Hepatocyte (in vitro differentiated cells): ENCODE measurements around the gene MTHFR.

Source experiments
- EZH2phosphoT487 ChIP-seq: fragments of 200-600 bp; sonication (generic); IDR thresholded peaks from one replicate; pipeline ENCODE4 v1.6.1; 2018; ENCODE audit warnings: antibody characterized with exemption, mild to moderate bottlenecking, low read depth, moderate library complexity; ENCODE audit not compliant: unreplicated experiment, severe bottlenecking
- TF ChIP-seq, protein P1 (sequence below): fragments of 200-600 bp; sonication (generic); IDR thresholded peaks from 2 replicates; pipeline ENCODE4 v1.5.1; 2016; ENCODE audit warnings: antibody characterized with exemption, mild to moderate bottlenecking; ENCODE audit not compliant: poor library complexity

DNA sequence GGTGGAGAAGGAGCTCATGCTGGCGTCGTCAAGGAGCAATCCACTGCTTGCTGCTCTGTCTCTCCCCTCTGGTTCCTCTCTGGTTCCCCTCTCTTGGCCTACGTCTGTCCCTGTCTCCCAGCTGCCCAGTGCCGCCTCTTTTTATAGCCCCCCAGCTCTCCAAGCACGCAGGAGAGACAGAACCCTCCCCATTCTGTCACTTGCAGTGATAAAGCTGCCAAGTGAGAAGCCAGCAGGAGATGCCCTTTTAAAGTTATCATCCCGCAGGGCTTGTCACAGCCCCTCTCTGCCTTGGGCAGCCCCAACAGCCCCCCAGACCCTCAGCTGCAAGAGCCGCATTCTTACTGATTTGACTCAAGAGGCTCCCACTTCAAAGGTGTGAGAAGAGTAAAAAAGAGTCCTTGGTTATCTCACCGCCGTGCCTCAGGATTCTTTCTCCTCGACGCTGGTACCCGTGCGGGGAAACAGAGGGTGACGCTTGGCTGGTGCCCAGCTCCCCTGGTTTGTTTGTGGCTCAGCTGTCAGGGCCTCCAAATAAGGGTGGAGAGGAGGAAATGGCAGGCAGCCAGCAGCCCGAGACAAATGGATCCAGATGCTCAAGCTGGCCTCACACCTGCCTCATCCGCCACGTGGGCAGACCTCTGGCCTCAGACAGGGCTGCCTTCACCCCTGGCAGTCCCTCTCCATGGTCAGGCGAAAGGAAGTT is 42.1 kb upstream of the MTHFR start, which contains the start of gene NPPA:
- no peak for TF ChIP-seq EZH2phosphoT487
- TF ChIP-seq, protein P1, sequence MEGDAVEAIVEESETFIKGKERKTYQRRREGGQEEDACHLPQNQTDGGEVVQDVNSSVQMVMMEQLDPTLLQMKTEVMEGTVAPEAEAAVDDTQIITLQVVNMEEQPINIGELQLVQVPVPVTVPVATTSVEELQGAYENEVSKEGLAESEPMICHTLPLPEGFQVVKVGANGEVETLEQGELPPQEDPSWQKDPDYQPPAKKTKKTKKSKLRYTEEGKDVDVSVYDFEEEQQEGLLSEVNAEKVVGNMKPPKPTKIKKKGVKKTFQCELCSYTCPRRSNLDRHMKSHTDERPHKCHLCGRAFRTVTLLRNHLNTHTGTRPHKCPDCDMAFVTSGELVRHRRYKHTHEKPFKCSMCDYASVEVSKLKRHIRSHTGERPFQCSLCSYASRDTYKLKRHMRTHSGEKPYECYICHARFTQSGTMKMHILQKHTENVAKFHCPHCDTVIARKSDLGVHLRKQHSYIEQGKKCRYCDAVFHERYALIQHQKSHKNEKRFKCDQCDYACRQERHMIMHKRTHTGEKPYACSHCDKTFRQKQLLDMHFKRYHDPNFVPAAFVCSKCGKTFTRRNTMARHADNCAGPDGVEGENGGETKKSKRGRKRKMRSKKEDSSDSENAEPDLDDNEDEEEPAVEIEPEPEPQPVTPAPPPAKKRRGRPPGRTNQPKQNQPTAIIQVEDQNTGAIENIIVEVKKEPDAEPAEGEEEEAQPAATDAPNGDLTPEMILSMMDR: no peak
